G401 (cell line): ENCODE measurements around the gene TERT. TPM values are rescaled to one million over a fixed set of nuclear protein-coding genes. Genes with fewer than 3 reads are reported as not detected.
"Not testable (repeated sequence)": the region's sequence is repeated elsewhere in the genome, so short reads cannot be mapped to it uniquely, and the experiment has no call there.

Experiments used
- DNase-seq: peaks from one replicate; pipeline ENCODE4 v3.0.0-alpha.2; 2015; ENCODE audit warnings: low spot score
- in situ Hi-C: cut with HindIII; loops from 2 replicates; pipeline ENCODE4 v1.10.0; 2016; ENCODE audit warnings: low sequenced_read_pairs, mixed read lengths
- total RNA-seq: library from RNA; depleted of rRNA; stranded (reverse); fragments of >200 nt; shearing (Covaris generic); gene quantifications from 2 replicates; pipeline ENCODE4 v1.2.3, GENCODE V29; 2014

TERT gene
- total RNA-seq, 1 experiment from 2014 or later, result 0.85 TPM

GRCh38 chr5:1299961-1300360 lies 5.1 kb upstream of the TERT start:
- in situ Hi-C loops, result no loop called here
- DNase-seq, result no peak

- DNase-seq, result no peak
- in situ Hi-C loops, result no loop called here
These were observed 4.6 kb upstream of the TERT start for GRCh38 chr5:1299511-1299850.

- in situ Hi-C loops, result no loop called here
These were observed 4.0 kb upstream of the TERT start for GRCh38 chr5:1298723-1299510.

GRCh38 chr5:1298067-1298551 lies 3.2 kb upstream of the TERT start:
- in situ Hi-C loops, result no loop called here
- no peak for DNase-seq

More at GRCh38 chr5:1298723-1299510, 4.0 kb upstream of the TERT start:
- no peak for DNase-seq

- in situ Hi-C loops, result no loop called here
These were observed 2.4 kb upstream of the TERT start for GRCh38 chr5:1297243-1297642.

GRCh38 chr5:1295650-1296037 lies 776 bp upstream of the TERT start:
- no peak for DNase-seq
- in situ Hi-C loops, result no loop called here

More at GRCh38 chr5:1297243-1297642, 2.4 kb upstream of the TERT start:
- no peak for DNase-seq

- DNase-seq, result no peak
These were observed 548 bp downstream of the TERT start for GRCh38 chr5:1294206-1294834.

GRCh38 chr5:1293416-1294205 lies 1.3 kb downstream of the TERT start:
- in situ Hi-C loops, result no loop called here
- no peak for DNase-seq

More at GRCh38 chr5:1294206-1294834, 548 bp downstream of the TERT start:
- in situ Hi-C loops, result no loop called here

GRCh38 chr5:1292846-1293415 lies 1.9 kb downstream of the TERT start:
- no peak for DNase-seq
- in situ Hi-C loops, result no loop called here

- DNase-seq, result no peak
- in situ Hi-C loops, result no loop called here
These were observed 2.7 kb downstream of the TERT start for GRCh38 chr5:1292139-1292538.

GRCh38 chr5:1291611-1292080 lies 3.2 kb downstream of the TERT start:
- no peak for DNase-seq
- in situ Hi-C loops, result no loop called here

GRCh38 chr5:1290956-1291355 lies 3.9 kb downstream of the TERT start:
- in situ Hi-C loops, DNase-seq: not testable (repeated sequence)

GRCh38 chr5:1289559-1289958 lies 5.3 kb downstream of the TERT start:
- DNase-seq, in situ Hi-C loops: not testable (repeated sequence)

- in situ Hi-C loops, result no loop called here
- no peak for DNase-seq
These were observed 6.2 kb downstream of the TERT start for GRCh38 chr5:1288439-1289335.

- DNase-seq, result no peak
- in situ Hi-C loops, result no loop called here
These were observed 9.0 kb downstream of the TERT start for GRCh38 chr5:1285883-1286291.

- in situ Hi-C loops, result no loop called here
- no peak for DNase-seq
These were observed 9.7 kb downstream of the TERT start for GRCh38 chr5:1285141-1285540.

- in situ Hi-C loops, DNase-seq: not testable (repeated sequence)
These were observed 10.4 kb downstream of the TERT start for GRCh38 chr5:1284336-1284970.

GRCh38 chr5:1283729-1284041 lies 11.2 kb downstream of the TERT start:
- in situ Hi-C loops, DNase-seq: not testable (repeated sequence)
